ENCODE data around the gene UEVLD. TPM values are rescaled to one million over a fixed set of nuclear protein-coding genes. Genes with fewer than 3 reads are reported as not detected.
A peak's percentile ranks its signal among the peaks of the same experiment; 100 is the strongest.

UEVLD gene
- polyA plus RNA-seq, 3 donors: 19.3 to 22.0 (median 21.2) TPM

DNA sequence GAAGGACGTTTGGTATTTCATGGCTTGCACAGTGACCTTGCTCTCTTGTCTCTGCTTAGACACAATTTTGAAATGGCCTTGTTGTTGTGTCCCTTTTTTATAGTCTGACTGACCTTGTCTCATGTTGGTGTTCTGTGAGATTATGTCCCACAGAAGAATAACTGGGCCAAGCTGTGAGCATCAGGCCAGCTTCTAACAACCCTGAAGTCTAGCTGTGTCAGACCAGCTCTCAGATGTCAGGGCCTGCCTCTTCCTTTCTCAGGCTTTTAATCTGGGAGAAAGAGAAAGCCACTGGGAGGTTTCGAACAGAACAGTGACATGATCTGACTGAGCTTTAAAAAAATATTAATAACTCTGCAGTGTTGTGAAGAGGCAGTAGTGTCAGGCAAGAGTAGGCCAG is 2.0 kb upstream of the UEVLD start:
- no peak for DNase-seq (ENCODE audit: low read depth in 3 of 3, low spot score in 2 of 3)

DNA sequence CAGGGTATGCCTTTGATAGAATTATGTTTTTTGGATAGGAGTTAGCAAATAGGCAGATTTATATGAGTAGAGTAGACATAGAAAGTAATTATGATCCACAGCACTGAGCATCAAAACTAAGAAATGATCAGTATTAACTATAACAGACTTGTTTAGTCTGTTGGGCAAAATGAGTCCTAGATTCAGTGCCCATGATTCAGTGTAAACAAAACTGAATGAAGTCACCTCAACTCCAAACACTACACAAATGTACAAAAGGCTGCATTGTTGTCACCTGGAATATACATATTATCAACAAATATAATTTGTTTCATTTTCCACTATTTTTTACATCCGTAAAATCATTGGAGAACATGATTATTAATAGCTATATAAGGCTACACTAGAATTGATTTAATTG is 6.7 kb downstream of the UEVLD start:
- DNase-seq (ENCODE audit: low read depth in 3 of 3, low spot score in 2 of 3): no peak

DNA sequence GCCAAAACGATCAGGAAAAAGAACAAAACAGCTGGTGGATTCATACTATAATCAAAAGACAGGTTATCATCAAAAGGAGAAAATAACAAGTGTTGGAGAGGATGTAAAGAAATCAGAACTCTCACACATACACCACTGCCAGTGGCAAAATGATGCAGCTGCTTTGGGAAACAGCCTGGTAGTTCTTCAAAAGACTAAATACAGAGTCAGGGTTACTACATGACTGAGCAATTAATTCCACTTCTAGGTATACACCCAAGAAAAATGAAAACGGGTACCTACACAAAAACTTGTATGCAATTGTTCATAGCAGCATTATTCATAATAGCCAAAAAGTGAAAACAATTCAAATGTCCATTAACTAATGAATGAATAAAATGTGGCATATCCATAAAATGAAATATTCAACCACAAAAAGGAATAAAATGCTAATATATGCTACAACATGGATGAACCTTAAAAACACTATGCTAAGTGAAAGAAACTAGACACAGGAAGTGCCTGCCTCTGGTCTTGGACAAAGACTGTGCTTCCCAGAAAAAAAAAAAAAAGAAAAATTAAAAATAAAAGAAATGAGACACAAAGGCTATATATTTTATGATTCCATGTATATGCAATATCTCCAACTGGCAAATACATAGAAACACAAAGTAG is 8.3 kb downstream of the UEVLD start:
- DNase-seq (ENCODE audit: low read depth in 3 of 3, low spot score in 2 of 3): no peak

DNA sequence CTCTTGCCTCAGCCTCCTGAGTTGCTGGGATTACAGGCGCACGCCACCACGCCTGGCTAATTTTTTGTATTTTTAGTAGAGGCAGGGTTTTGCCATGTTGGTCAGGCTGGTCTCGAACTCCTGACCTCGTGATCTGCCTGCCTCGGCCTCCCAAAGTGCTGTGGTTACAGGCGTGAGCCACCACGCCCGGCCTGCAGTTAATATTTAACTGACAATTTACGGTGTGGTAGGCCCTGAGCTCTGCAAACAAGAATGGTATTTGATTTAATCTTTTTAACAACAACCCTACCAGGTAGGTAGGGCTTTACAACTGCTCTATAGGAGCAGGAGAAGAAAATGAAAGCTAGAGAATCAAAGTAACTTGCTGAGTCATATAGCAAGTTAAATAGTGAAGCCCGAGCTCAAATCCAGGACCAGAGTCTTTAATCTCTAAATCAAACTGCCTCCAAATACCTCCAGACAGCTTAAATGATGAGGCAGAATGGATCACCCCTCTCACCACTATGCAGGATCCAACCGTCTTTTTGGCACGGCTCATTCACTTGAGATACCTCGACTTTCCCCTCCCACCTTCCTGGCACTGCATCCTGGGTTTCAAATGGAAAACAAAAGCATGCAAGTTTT is 9.4 kb downstream of the UEVLD start:
- DNase-seq (ENCODE audit: low read depth in 3 of 3, low spot score in 2 of 3): no peak

DNA sequence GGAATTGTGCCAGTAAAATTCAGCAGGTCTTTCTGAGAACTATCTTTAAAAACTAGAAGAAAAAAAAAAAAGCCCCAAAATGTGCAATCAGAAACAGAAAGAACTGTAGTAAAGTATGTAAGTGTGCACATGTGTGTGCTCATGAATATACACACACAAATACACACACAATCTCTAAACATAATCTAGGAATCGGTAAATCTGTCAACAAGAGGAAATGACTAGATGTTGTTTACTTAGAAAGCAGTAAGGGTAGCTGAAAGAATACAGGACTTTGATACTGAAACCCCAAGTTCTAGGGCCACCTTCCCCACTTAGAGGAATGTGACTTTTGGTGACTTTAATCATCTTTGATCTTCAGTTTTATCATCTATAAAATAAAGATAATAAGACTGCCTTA is 13.2 kb downstream of the UEVLD start:
- DNase-seq (ENCODE audit: low read depth in 3 of 3, low spot score in 2 of 3): no peak

DNA sequence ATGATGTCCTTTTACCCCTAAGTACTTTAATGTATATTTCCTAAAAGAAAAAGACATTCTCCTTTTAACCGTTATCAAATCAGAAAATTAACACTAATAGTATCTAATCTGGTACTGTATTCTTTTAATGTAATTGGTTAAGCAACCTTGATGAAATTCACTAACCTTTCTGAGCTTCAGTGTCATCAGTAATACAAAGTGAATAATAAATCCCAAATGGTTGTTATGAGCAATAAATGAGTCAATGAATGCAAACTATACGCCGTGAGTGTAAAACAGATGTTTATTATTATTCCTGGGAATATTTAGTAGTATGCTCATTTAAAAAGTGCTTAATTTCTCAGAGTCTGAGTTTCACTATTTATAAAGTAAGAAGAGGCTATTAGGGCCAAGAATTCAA is 21.5 kb downstream of the UEVLD start:
- DNase-seq (ENCODE audit: low read depth in 3 of 3, low spot score in 2 of 3): no peak

DNA sequence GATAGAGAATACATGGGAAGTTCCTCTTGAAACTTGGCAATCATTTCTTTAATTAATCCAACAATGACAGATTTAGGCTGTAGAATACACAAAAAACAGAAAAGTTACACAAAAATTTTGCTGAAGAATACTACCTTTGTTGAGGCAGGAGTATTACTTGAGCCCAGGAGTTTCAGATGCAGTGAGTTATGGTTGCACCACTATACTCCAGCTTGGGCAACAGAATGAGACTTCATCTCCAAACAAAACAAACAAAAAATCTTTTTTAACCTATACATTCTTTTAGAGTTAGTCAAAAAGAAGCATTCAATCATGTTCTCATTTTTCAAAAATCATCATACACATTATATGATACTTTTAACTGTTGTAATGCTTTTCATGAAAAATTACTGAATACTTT is 22.1 kb downstream of the UEVLD start:
- no peak for DNase-seq (ENCODE audit: low read depth in 3 of 3, low spot score in 2 of 3)

DNA sequence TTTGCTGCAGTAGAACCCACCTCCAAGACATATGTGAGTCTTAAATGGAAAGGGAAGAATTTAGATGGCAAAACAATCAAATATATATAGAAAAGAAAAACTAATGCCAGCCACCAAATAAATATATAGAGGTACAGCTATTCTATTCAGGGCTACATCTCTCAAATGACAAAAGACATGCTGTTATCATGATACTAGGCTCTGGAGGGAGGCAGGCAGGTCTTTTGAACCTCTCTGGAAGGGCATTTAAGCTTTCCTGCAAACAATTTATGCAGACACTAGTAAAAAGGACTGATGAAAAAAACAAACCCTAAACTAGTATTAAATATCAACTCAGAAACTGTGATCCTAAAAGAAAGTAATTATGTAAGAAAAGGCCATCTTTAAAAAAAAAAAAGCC is 24.4 kb downstream of the UEVLD start:
- DNase-seq (ENCODE audit: low read depth in 3 of 3, low spot score in 2 of 3): no peak

DNA sequence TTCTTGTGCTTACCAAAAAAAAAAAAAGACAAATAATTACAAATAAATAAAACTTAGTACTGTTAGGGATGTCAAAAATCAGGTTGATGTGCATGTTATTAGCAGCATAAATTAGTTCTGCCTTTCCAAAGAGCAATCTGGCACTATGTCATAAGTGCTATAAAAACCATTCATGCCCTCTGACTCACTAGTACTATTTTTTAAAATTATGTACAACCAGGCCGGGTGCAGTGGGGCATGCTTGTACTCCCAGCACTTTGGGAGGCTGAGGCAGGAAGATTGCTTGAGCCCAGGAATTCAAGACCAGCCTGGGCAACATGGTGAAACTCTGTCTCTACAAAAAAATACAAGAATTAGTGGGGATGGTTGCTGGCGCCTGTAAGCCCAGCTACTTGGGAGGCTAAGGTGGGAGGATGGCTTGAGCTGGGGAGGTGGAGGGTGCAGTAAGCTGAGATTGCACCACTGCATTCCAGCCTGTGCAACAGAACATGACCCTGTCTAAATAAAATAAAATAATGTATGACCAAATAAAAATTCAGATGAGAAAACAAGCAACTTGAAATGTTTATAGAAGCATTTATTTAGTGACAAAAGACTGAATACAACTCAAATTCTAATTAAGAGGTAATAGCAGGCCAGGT is 25.3 kb downstream of the UEVLD start:
- no peak for DNase-seq (ENCODE audit: low read depth in 3 of 3, low spot score in 2 of 3)

DNA sequence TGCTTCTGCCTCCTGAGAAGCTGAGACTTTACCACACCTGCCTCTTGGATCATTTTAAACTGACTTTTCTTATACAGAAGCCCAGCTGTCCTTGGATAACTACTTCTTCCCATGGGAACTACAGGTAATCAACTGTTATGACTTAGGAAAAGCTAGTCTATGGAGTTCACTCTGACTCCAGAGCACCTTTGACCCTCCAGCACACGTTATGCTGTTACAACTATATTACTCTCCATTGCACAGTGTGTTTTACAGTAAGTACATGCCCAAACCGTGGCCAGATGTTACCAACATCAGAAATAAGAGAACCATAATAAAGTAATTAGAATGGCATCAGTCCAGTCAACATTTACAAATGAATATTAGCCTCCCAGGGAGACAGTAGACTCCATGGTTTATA is 40.5 kb downstream of the UEVLD start:
- DNase-seq (ENCODE audit: low read depth in 3 of 3, low spot score in 2 of 3): no peak

DNA sequence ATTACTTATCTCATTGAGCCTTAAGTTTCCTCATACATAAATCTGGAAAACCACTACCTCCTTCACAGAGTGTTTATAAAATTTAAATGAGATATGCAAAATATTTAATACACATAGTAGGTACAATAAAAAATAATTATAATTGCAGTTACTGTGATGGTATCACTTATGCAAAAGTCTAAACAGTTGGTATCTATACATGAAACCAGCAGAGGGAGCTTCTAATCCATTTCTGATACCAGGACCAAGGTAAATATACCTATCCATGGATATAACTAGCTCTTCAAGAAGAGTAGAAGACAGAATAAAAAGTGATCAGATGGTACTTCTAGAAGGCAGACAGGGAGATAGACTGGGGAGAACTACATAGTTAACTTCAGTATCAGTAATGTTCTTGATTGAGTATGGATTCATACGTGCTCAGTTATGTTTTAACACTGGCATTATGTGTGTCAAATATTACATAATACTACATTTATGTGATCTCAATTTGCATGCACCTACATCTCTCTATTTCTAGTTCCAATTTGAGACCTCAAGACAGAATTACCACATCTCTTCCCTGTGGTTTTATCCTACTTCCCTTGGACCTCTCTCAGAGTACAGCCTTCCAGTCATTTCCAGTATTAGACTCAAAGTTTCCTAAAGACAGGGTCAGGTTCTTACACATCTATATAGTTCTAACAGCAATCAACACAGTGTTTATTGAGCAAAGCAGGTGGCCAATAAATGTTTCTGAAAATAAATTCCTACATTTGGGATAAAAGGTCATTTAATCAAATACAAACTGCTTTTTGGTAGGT is 48.1 kb downstream of the UEVLD start:
- no peak for DNase-seq (ENCODE audit: low read depth in 3 of 3, low spot score in 2 of 3)

DNA sequence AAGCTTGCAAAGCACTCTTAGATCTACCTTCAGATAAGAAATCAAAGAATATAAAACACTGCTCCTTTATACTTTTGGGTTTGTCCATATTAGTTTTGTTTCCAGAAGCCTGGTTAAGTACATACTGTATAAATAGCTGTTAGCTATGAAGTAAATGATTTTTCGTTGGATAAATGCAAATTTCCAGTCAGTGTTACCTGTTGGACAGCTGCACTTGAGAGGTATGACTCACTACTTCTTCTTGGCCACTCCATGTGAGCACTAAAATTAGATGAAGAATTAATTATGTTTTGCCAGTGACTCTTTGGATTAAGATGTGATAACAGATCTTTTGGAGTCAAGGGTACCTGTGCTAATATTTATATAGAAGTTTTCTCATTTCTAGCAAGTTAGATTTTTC is 52.3 kb downstream of the UEVLD start:
- no peak for DNase-seq (ENCODE audit: low read depth in 3 of 3, low spot score in 2 of 3)

DNA sequence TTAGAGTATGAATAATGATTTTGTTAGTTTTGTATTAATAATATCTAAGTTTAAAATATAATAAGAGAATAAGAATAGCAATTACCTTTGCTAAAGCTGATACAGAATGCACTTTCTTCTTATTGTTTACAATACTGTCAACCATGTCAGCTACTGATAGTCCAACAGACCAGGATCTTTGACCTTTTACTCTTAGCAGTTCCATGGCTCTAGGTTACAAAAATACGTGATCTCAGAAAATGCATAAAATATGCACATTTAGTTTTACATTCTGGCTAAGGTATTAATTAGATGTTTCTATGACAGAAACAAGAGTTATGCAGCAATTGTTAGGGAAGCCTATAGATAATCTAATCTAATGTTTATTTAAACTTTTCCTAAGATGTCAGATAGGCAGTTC is 54.3 kb downstream of the UEVLD start:
- DNase-seq (ENCODE audit: low read depth in 3 of 3, low spot score in 2 of 3): no peak

DNA sequence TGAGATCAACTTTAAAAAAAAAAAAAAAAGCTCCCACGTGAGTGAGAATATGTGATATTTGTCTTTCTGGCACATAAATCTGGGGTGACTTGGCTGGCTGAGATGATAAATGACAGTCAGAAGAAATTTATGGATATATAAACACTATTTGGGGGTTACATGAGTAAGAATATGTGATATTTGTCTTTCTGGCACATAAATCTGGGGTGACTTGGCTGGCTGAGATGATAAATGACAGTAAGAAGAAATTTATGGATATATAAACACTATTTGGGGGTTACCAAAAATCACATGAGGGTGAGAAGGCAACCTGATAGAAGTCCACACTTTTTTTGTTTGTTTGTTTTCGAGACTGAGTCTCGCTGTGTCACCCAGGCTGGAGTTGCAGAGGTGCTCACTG is 55.2 kb downstream of the UEVLD start:
- no peak for DNase-seq (ENCODE audit: low read depth in 3 of 3, low spot score in 2 of 3)

DNA sequence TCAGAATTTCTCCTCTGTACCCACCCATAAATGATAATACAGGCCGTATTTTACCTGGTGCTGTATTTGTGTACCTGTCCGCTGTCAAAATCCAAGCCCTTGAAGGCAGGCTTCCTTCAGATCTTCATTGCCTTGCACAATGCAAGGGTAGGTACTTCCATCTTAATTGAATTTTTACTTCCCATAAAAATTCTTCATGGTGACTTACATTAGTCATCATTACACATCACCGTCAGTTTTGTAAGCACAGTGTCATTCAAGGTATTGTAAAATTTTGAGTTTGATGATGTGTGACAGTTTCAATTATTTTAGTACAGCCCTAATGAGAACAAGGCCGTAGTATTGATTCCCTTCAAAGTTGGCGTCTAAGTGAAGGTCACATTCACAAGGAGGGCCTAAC is 61.0 kb downstream of the UEVLD start:
- peak in 2 of 3 donors; percentile 3 to 19 for DNase-seq (ENCODE audit: low read depth in 3 of 3, low spot score in 2 of 3)

DNA sequence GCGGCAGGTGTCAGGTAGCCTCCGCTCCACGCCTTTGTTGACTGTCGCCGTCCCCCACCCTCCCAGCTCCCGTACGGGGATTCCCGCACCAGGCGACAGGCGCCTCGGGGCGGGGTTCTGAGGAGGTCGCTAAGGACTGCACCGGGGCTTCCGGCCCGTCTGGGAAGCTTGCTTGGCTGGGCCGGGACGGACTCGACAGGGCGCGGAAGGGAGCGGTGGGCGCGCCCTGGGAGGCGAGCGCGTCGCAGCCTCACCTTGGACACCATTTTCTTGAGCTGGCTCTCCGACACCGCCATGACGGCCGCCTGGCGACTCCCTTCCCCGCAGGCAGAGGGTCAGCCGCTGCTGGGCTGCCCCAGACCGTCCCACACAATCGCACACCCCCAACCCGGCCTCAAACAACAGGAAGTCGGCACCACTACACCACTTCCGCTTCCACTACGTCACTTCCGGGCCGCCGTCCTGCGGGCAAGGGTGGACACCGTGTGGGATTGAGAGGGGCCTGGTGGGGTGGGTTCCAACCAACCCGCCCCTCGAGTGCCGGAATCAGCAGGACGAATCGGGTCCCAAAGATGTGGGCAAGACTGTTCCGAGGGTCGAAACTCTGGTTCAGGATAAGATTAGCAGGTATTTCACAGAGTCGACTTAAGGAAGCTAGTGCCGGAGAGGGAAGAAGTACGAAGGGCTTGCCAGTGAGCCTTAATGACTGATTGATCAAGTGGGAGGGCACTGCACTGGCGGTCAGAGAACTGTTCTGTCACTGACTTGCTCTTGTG is 61.8 kb downstream of the UEVLD start, which contains the start of gene TSG101:
TSG101 (minus strand) TSS at position 422 of the 776 bp plus-strand sequence; CDS start at position 296, 126 bp downstream.
- DNase-seq (ENCODE audit: low read depth in 3 of 3, low spot score in 2 of 3): peak; percentile 89 to 95 (median 90)

DNA sequence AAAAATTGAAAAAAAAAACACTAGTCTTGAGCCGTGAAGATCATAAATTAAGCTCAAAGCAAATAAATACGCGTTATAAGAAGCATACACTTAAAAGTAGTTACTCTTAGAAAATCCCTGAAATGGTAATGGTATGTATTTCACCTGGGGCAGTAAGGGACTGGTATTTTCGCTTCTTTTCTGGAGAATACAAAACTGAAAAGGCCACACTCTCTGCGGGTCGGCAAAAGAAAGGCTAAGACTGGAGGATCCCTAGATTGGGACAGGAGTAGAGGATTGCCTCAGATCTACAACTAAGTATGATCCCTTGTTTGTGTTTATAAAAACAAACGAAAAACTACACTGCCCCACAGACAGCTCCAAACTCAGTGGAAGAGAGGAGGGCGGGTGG is 62.4 kb downstream of the UEVLD start:
- peak in 1 of 3 donors; percentile 47 for DNase-seq (ENCODE audit: low read depth in 3 of 3, low spot score in 2 of 3)

DNA sequence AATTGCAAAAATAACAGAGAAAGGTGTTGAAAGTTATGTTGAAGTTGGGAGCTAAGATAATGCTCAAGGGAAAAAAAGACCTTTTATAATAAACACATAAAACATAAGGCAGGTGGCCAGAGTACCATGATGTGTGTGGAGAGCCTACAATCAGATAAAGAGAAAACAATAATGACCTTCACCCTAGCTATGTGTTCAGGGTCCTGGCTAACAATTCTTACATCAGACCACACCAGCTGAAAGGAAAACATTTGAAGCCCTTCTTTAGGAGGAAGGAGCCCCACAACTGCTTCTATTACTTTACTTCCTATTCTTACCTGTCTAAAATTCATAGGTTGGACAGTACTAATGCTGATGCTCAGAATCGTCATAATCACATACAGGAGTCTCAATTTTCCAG is 64.3 kb downstream of the UEVLD start:
- DNase-seq (ENCODE audit: low read depth in 3 of 3, low spot score in 2 of 3): no peak

DNA sequence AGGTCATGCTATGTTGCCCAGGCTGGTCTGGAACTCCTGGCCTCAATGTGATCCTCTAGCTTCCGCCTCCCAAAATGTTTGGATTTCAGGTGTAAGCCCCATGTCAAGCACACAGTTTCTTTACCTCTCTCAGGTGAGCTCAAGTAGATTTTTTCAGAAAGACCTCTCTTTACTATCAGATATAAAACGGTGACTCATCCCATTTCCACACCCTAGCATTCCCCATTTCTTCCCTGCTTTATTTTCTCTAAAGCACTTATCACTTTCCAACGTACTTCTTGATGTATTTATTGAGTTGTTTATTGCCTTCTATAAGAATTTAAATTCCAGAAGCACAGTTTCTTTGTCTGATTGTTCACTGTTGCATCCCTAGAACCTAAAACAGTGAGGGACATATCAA is 65.5 kb downstream of the UEVLD start:
- no peak for DNase-seq (ENCODE audit: low read depth in 3 of 3, low spot score in 2 of 3)

DNA sequence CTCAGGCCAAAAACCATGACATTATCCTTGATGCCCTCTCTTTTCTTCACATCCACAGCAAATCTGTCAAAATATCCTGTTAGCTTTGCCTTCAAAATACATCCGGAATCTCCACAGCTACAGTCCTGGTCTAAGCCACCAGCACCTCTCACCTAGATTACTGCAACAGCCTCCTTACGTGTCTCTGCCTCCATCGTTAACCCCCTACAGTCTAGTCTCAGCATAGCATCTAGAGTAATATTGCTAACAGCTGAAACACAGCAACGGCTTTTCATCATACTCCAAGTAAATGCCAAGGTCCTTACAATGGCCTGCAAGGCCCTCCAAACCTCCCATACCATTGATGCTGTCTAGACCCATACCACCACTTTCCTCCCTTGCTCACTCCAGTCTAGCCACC is 66.1 kb downstream of the UEVLD start:
- DNase-seq (ENCODE audit: low read depth in 3 of 3, low spot score in 2 of 3): no peak

DNA sequence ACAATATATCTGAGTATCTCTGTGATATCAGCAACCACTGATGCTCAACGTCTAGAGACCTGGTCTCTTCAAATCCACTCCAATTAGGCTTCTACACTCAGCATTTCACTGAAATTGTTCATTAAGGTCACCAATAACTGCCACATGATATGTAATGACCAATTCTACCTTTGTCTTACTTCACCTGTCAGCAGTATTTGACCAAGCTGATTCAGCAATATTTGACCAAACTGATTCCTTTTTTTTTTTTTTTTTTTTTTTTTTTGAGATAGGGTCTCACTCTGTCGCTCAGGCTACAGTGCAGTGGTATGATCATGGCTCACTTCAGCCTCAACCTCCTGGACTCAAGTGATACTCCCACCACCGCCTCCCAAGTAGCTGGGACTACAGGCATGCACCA is 67.4 kb downstream of the UEVLD start:
- no peak for DNase-seq (ENCODE audit: low read depth in 3 of 3, low spot score in 2 of 3)

Measured in right renal cortex interstitium (tissue), 3 donors.